HCT116 (cell line): ENCODE measurements around the gene LSP1.

ENCODE experiments used
- CTCF ChIP-seq, 3 experiments: fragments of 200-600 bp in 1 of 3; sonication (generic) in 1 of 3; IDR thresholded peaks in 2 of 3; conservative IDR thresholded peaks in 1 of 3; 2 replicates each; pipeline ENCODE4 v1.5.1; 2012 to 2017; ENCODE audit warnings: low read depth in 2 of 3, low read length in 2 of 3, antibody characterized with exemption in 1 of 3, borderline replicate concordance in 1 of 3, control low read depth in 1 of 3, mild to moderate bottlenecking in 1 of 3, mixed read lengths in 1 of 3, mixed run types in 1 of 3, moderate library complexity in 1 of 3; ENCODE audit not compliant: insufficient read depth in 1 of 3
- POLR2A ChIP-seq: IDR thresholded peaks from 2 replicates; pipeline ENCODE4 v1.7.0; 2011; ENCODE audit warnings: borderline replicate concordance; ENCODE audit not compliant: insufficient read depth, insufficient read length; ENCODE audit errors: extremely low read depth
- POLR2AphosphoS5 ChIP-seq: IDR thresholded peaks from 2 replicates; pipeline ENCODE4 v1.6.1; 2011; ENCODE audit warnings: mild to moderate bottlenecking, low read depth, low read length, moderate library complexity
- RAD21 ChIP-seq: IDR thresholded peaks from 2 replicates; pipeline ENCODE4 v1.6.1; 2012; ENCODE audit warnings: low read depth, mild to moderate bottlenecking
- SIN3A ChIP-seq: IDR thresholded peaks from 2 replicates; pipeline ENCODE4 v1.6.1; 2012; ENCODE audit warnings: low read depth
- YY1 ChIP-seq: IDR thresholded peaks from 2 replicates; pipeline ENCODE4 v1.6.1; 2011; ENCODE audit warnings: low read length, low read depth, moderate library complexity, mild to moderate bottlenecking; ENCODE audit not compliant: insufficient replicate concordance; ENCODE audit errors: extremely low read depth
- ZFX ChIP-seq: fragments of 450-650 bp; IDR thresholded peaks from 2 replicates; pipeline ENCODE4 v1.6.1; 2017

GRCh38 chr11:1906181-1906580 lies 53.3 kb downstream of the LSP1 start:
- TF ChIP-seq CTCF (IDR thresholded peaks at IDR 0.05 in 2 of 3, conservative IDR thresholded peaks at IDR 0.05 in 1 of 3; ENCODE audit: borderline replicate concordance in 1 of 3, insufficient read depth in 1 of 3, low read depth in 2 of 3, low read length in 2 of 3) (no peak), RAD21 (no peak), ZFX (no peak), POLR2A (no peak), YY1 (no peak), SIN3A (no peak), POLR2AphosphoS5 (no peak)
